Ectodermal cell (in vitro differentiated cells): Measurements from ENCODE around the gene GPC3.
"Not testable (repeated sequence)": the region's sequence is repeated elsewhere in the genome, so short reads cannot be mapped to it uniquely, and the experiment has no call there.

Source experiments
- H3K27ac ChIP-seq: 2 replicates; pipeline ENCODE4 v1.7.0; 2013; ENCODE audit warnings: mild to moderate bottlenecking, low read depth, low read length; ENCODE audit not compliant: insufficient read depth, poor library complexity, severe bottlenecking
- H3K27me3 ChIP-seq: 2 replicates; pipeline ENCODE4 v1.7.0; 2013; ENCODE audit warnings: mild to moderate bottlenecking, low read length; ENCODE audit not compliant: insufficient read depth, control insufficient read depth, poor library complexity, severe bottlenecking
- H3K36me3 ChIP-seq: one replicate; pipeline ENCODE4 v1.7.0; 2013; ENCODE audit warnings: low read length; ENCODE audit not compliant: control insufficient read depth, insufficient read depth
- H3K4me1 ChIP-seq: one replicate; pipeline ENCODE4 v1.7.0; 2013; ENCODE audit warnings: low read length; ENCODE audit not compliant: control insufficient read depth, insufficient read depth
- H3K4me3 ChIP-seq: 2 replicates; pipeline ENCODE4 v1.7.0; 2013; ENCODE audit warnings: low read depth, low read length, control low read depth; ENCODE audit not compliant: insufficient read depth
- H3K9me3 ChIP-seq: 2 replicates; pipeline ENCODE4 v1.7.0; 2013; ENCODE audit warnings: mild to moderate bottlenecking, low read length, moderate library complexity; ENCODE audit not compliant: control insufficient read depth
- WGBS, 2 experiments: methylation state at CpG; one replicate each; pipeline ENCODE4 v1.1.7; 2013; ENCODE audit warnings: missing lambda C conversion rate in 2 of 2; 5-methylcytosine and 5-hydroxymethylcytosine counted together

GPC3 gene

GRCh38 chrX:133537142-133537541, 448.3 kb downstream of the GPC3 start:
- 85 to 97% methylated on average over 3 of the region's 3 CpGs for WGBS, 2 experiments
- no peaks in the 10 kb centered on the region for H3K4me1 ChIP-seq
- no peak overlapping the region for H3K27ac ChIP-seq
- H3K9me3 ChIP-seq = no peaks in the 10 kb centered on the region
- no peak overlapping the region for H3K4me3 ChIP-seq
- H3K27me3 ChIP-seq = no peaks in the 10 kb centered on the region
- no peaks in the 10 kb centered on the region for H3K36me3 ChIP-seq

GRCh38 chrX:133535066-133535465, 450.3 kb downstream of the GPC3 start:
- no peaks in the 10 kb centered on the region for H3K9me3 ChIP-seq
- no peaks in the 10 kb centered on the region for H3K4me1 ChIP-seq
- no peaks in the 10 kb centered on the region for H3K27me3 ChIP-seq
- H3K36me3 ChIP-seq = no peaks in the 10 kb centered on the region
- no peak overlapping the region for H3K27ac ChIP-seq
- H3K4me3 ChIP-seq = no peak overlapping the region
- WGBS, 2 experiments = 88 to 95% methylated on average over 2 of the region's 2 CpGs

GRCh38 chrX:133534172-133534571, 451.2 kb downstream of the GPC3 start:
- H3K9me3 ChIP-seq = no peaks in the 10 kb centered on the region
- no peaks in the 10 kb centered on the region for H3K36me3 ChIP-seq
- no peaks in the 10 kb centered on the region for H3K4me1 ChIP-seq
- H3K27ac ChIP-seq = no peak overlapping the region
- no peak overlapping the region for H3K4me3 ChIP-seq
- WGBS, 2 experiments = 83 to 92% methylated on average over 4 of the region's 4 CpGs
- H3K27me3 ChIP-seq = no peaks in the 10 kb centered on the region

- 86 to 95% methylated on average over 3 of the region's 3 CpGs for WGBS, 2 experiments
- Histone ChIP-seq H3K4me1 (no peaks in the 10 kb centered on the region), H3K4me3 (no peak overlapping the region), H3K27me3 (no peaks in the 10 kb centered on the region), H3K36me3 (no peaks in the 10 kb centered on the region), H3K27ac (no peak overlapping the region), H3K9me3 (no peaks in the 10 kb centered on the region)
These were observed 452.1 kb downstream of the GPC3 start for GRCh38 chrX:133533249-133533648.

- no peaks in the 10 kb centered on the region for H3K27me3 ChIP-seq
- no peak overlapping the region for H3K4me3 ChIP-seq
- H3K9me3 ChIP-seq = no peaks in the 10 kb centered on the region
- 88 to 92% methylated on average over 6 of the region's 6 CpGs for WGBS, 2 experiments
- H3K4me1 ChIP-seq = no peaks in the 10 kb centered on the region
- H3K36me3 ChIP-seq = no peaks in the 10 kb centered on the region
- H3K27ac ChIP-seq = no peak overlapping the region
These were observed 454.4 kb downstream of the GPC3 start for GRCh38 chrX:133530960-133531359.

DNA sequence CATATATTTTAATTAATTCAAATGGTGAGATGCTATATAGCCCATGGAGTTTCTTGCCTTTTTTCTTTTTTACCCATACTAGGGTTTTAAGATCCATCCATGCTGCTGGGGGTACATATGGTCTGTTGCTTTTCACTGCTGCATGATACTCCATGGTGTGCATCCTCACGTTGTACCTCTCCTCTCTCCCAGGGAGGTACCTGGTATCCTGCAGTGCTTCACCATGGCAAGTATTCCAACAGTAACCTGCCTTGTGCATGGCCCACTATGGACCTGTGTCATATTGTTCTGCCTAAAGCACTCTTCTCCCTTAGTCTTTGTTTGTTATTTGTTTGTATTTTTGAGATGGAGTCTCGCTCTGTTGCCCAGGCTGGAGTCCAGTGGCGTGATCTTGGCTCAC, 455.8 kb downstream of the GPC3 start:
- H3K4me1 ChIP-seq = no peaks in the 10 kb centered on the region
- WGBS, 2 experiments = 84 to 91% methylated on average over 3 of the region's 3 CpGs
- no peaks in the 10 kb centered on the region for H3K27me3 ChIP-seq
- H3K36me3 ChIP-seq = no peaks in the 10 kb centered on the region
- no peak overlapping the region for H3K4me3 ChIP-seq
- H3K9me3 ChIP-seq = no peaks in the 10 kb centered on the region
- H3K27ac ChIP-seq = no peak overlapping the region

- no peaks in the 10 kb centered on the region for H3K4me1 ChIP-seq
- no peak overlapping the region for H3K4me3 ChIP-seq
- no peak overlapping the region for H3K27ac ChIP-seq
- no peaks in the 10 kb centered on the region for H3K27me3 ChIP-seq
- WGBS, 2 experiments = 80 to 81% methylated on average over 1 to 4 of the region's 4 CpGs
- H3K36me3 ChIP-seq = no peaks in the 10 kb centered on the region
- no peaks in the 10 kb centered on the region for H3K9me3 ChIP-seq
These were observed 457.6 kb downstream of the GPC3 start for GRCh38 chrX:133527825-133528224.

- Histone ChIP-seq H3K4me1 (no peaks in the 10 kb centered on the region), H3K9me3 (no peaks in the 10 kb centered on the region), H3K4me3 (no peak overlapping the region), H3K36me3 (no peaks in the 10 kb centered on the region), H3K27ac (no peak overlapping the region), H3K27me3 (no peaks in the 10 kb centered on the region)
- WGBS, 2 experiments = 12 to 20% methylated on average over 1 to 2 of the region's 3 CpGs
These were observed 458.0 kb downstream of the GPC3 start for GRCh38 chrX:133527415-133527814.

DNA sequence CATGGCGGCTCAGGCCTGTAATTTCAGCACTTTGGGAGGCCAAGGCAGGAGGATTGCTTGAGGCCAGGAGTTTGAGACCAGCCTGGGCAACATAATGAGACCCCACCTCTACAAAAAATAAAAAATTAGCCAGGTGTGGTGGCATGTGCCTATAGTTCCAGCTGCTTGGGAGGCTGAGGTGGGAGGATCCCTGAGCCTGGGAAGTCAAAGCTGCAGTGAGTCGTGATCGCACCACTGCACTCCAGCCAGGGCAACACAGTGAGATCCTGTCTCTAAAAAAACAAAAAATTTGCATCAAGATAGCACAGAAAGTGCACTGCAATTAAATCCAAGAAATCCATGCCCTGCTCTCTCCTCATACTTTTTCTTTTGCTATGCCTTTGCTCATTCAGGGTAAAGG, 458.6 kb downstream of the GPC3 start:
- WGBS, 2 experiments = 91 to 92% methylated on average over 3 of the region's 3 CpGs
- not testable (repeated sequence) for H3K4me3 ChIP-seq, H3K27ac ChIP-seq, H3K4me1 ChIP-seq, H3K27me3 ChIP-seq, H3K36me3 ChIP-seq, H3K9me3 ChIP-seq

GRCh38 chrX:133523526-133523925, 461.9 kb downstream of the GPC3 start:
- WGBS, 2 experiments = 90 to 94% methylated on average over 7 of the region's 7 CpGs
- no peaks in the 10 kb centered on the region for H3K36me3 ChIP-seq

DNA sequence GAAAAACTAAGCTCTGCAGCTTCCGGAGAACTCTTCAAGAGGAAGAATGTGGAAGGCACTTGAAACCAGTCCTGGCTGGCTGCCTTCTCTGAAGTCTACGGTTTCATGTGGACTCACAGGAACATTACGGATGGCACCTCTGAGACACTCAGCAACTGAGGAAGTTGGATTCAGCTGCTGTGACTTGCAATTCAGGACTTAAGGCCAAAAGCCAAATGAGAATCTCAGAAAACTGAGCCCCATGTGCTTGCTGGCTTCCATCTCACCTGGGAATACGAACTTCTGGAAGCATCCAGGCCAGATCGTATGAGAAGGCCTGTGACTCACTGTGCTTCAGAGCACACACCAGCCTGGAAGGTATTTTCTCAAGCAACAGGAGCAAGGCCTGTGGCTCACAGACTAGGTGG, 462.3 kb downstream of the GPC3 start:
- Histone ChIP-seq H3K4me3 (no peak overlapping the region), H3K27me3 (no peaks in the 10 kb centered on the region), H3K27ac (no peak overlapping the region), H3K4me1 (no peaks in the 10 kb centered on the region), H3K36me3 (no peaks in the 10 kb centered on the region), H3K9me3 (no peaks in the 10 kb centered on the region)
- WGBS, 2 experiments = 92 to 94% methylated on average over 5 of the region's 5 CpGs

More at GRCh38 chrX:133523526-133523925, 461.9 kb downstream of the GPC3 start:
- Histone ChIP-seq H3K27ac (no peak overlapping the region), H3K9me3 (no peaks in the 10 kb centered on the region), H3K4me1 (no peaks in the 10 kb centered on the region), H3K27me3 (no peaks in the 10 kb centered on the region), H3K4me3 (no peak overlapping the region)
